Ovary (tissue), 3 donors: ENCODE results near the gene TMEM132D.

Experiments
- EP300 ChIP-seq: sonication (generic); formaldehyde crosslinking; IDR thresholded peaks from one replicate; pipeline ENCODE4 v1.6.1; 2017; ENCODE audit warnings: antibody characterized with exemption
- TF ChIP-seq, protein P1 (sequence below), 3 donors: fragments of 450-650 bp in 2 of 3; fragments of 200-600 bp in 1 of 3; IDR thresholded peaks; one replicate each; pipeline versions ENCODE4 v1.5.1 to v1.8.0; 2016 to 2022; ENCODE audit warnings: antibody characterized with exemption in 3 of 3, mild to moderate bottlenecking in 1 of 3
- donor health status: DM: no; HTN: no; CAD: no.

DNA sequence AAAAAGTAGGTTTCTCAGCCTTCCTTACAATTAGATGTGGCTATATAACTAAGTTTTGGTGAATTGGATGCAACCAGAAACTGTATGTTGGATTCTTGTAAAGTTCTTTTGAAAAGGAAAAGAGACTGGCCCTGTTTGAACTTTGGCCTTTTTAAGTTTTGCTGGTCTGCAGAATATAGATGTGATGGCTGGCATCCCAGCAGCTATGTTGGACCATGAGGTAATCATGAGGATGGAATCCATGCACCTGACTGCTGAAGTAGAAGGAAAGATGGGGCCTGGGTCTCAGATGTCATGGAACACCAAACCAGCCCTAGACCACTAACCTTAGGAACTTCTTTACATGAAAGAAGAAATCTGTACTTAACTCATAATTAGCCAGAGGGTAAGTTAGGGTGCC is 568.1 kb downstream of the TMEM132D start:
- TF ChIP-seq, protein P1, sequence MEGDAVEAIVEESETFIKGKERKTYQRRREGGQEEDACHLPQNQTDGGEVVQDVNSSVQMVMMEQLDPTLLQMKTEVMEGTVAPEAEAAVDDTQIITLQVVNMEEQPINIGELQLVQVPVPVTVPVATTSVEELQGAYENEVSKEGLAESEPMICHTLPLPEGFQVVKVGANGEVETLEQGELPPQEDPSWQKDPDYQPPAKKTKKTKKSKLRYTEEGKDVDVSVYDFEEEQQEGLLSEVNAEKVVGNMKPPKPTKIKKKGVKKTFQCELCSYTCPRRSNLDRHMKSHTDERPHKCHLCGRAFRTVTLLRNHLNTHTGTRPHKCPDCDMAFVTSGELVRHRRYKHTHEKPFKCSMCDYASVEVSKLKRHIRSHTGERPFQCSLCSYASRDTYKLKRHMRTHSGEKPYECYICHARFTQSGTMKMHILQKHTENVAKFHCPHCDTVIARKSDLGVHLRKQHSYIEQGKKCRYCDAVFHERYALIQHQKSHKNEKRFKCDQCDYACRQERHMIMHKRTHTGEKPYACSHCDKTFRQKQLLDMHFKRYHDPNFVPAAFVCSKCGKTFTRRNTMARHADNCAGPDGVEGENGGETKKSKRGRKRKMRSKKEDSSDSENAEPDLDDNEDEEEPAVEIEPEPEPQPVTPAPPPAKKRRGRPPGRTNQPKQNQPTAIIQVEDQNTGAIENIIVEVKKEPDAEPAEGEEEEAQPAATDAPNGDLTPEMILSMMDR (IDR thresholded peaks at IDR 0.05): no peak
- TF ChIP-seq EP300: no peak
